ENCODE results near the gene ARHGEF4. TPM values are rescaled to one million over a fixed set of nuclear protein-coding genes. Genes with fewer than 3 reads are reported as not detected.

ARHGEF4 gene
- total RNA-seq, 2 donors from 2014 or later: 2.8 to 6.5 TPM

DNA sequence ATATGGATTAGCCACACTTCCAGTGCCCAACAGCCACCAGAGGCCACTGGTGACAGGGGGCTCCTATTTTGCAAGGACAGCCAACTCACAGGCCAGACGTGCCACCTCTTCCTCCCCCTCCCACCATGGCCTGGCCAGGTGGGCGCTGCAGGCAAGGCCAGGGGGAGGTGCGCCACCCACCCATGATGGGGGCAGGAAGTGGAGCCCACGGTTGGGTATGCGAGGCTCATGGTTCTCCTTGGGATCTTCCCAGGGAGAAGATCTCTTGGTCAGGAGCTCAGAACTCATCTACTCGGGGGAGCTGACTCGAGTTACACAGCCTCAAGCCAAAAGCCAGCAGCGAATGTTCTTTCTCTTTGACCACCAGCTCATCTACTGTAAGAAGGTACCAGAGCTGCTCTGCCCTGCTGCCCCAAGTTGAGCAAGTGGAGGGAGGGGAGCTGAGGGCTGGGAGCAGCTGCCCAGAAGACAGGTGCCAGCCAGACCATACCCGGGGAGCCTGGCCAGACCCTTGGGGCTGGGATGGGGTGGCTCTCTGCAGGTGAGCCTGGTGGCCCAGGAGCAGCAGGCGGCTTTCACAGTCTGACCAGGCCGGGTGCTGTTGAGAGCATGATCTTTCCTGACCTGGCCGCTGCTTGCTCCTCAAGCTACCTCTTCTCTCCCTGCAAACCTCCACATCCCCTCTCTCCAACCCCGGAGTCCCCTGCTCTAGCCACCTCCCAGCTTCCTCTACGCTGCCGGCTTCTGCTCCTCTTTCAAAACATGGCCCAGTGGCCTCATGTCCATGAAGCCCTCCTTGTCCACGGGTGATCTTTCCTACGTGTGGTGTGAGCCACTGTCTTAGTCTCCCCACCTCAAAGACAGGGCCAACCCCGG, 206.7 kb downstream of the ARHGEF4 start:
- no peak overlapping the region for H3K27ac ChIP-seq
- peaks cover 15% of the 10 kb centered on the region for H3K36me3 ChIP-seq
- DNase-seq (ENCODE audit: low spot score) (no peak), ATAC-seq (ENCODE audit: insufficient number of reproducible peaks, low FRiP score, low read depth) (no peak)
- H3K27me3 ChIP-seq (replicated peaks; ENCODE audit: insufficient read depth): no peaks in the 10 kb centered on the region
- no peaks in the 10 kb centered on the region for H3K9me3 ChIP-seq
- H3K4me1 ChIP-seq (ENCODE audit: control insufficient read depth in 1 of 2, low read depth in 2 of 2): no peaks in the 10 kb centered on the region
- TF ChIP-seq CTCF (IDR thresholded peaks at IDR 0.05): no peak
- H3K4me3 ChIP-seq: no peak overlapping the region

- H3K4me1 ChIP-seq (ENCODE audit: control insufficient read depth in 1 of 2, low read depth in 2 of 2): no peaks in the 10 kb centered on the region
- DNase-seq (ENCODE audit: low spot score): no peak
- peaks cover 21% of the 10 kb centered on the region for H3K36me3 ChIP-seq
- H3K4me3 ChIP-seq: no peak overlapping the region
- no peak for ATAC-seq (ENCODE audit: insufficient number of reproducible peaks, low FRiP score, low read depth)
- no peak for TF ChIP-seq CTCF (IDR thresholded peaks at IDR 0.05)
- no peaks in the 10 kb centered on the region for H3K27me3 ChIP-seq (replicated peaks; ENCODE audit: insufficient read depth)
- no peak overlapping the region for H3K27ac ChIP-seq
- no peaks in the 10 kb centered on the region for H3K9me3 ChIP-seq
Observed at GRCh38 chr2:131044075-131044756, 207.5 kb downstream of the ARHGEF4 start.

DNA sequence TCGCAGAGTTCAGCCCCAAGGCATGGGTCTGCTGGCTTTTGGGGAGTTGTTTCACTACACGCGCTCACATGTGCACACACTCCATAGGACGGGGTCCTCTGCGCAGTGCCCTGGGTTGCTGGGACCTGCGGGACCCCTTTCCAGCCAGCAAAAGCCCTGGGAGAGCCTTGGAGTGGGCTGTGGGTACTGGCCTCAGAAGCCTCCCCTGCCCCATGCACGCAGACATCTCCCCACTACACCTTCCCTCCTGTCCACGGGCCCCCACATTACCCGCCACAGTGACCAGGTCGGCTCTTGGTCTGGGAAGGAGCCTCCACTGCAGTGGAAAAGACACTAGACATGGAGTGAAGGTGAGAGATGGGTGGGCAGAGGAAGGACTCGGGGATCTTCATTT, 208.0 kb downstream of the ARHGEF4 start:
- Histone ChIP-seq H3K4me1 (ENCODE audit: control insufficient read depth in 1 of 2, low read depth in 2 of 2) (no peaks in the 10 kb centered on the region), H3K27me3 (replicated peaks; ENCODE audit: insufficient read depth) (no peaks in the 10 kb centered on the region), H3K27ac (no peak overlapping the region), H3K36me3 (peaks cover 27% of the 10 kb centered on the region), H3K9me3 (no peaks in the 10 kb centered on the region), H3K4me3 (no peak overlapping the region)
- TF ChIP-seq CTCF (IDR thresholded peaks at IDR 0.05): no peak
- no peak for ATAC-seq (ENCODE audit: insufficient number of reproducible peaks, low FRiP score, low read depth)
- DNase-seq (ENCODE audit: low spot score): no peak

GRCh38 chr2:131045286-131046027, 208.7 kb downstream of the ARHGEF4 start:
- Histone ChIP-seq H3K4me3 (no peak overlapping the region), H3K27me3 (replicated peaks; ENCODE audit: insufficient read depth) (no peaks in the 10 kb centered on the region), H3K36me3 (peaks cover 30% of the 10 kb centered on the region), H3K4me1 (ENCODE audit: control insufficient read depth in 1 of 2, low read depth in 2 of 2) (no peaks in the 10 kb centered on the region), H3K27ac (no peak overlapping the region), H3K9me3 (no peaks in the 10 kb centered on the region)
- DNase-seq (ENCODE audit: low spot score): no peak
- TF ChIP-seq CTCF (IDR thresholded peaks at IDR 0.05): no peak
- ATAC-seq (ENCODE audit: insufficient number of reproducible peaks, low FRiP score, low read depth): no peak

Measured in thoracic aorta (tissue), 2 donors.